ENCODE measurements around the gene TRPM6. TPM values are rescaled to one million over a fixed set of nuclear protein-coding genes. Genes with fewer than 3 reads are reported as not detected.
"Not testable (repeated sequence)": the region's sequence is repeated elsewhere in the genome, so short reads cannot be mapped to it uniquely, and the experiment has no call there.

The TRPM6 gene
- total RNA-seq, 1 experiment from 2014 or later = 0.17 TPM

GRCh38 chr9:74859786-74860185, 27.9 kb downstream of the TRPM6 start:
- no peak for DNase-seq (ENCODE audit: low spot score)

- peak; percentile 13 for DNase-seq (ENCODE audit: low spot score)
These were observed 28.8 kb downstream of the TRPM6 start for GRCh38 chr9:74858751-74859414.

- DNase-seq (ENCODE audit: low spot score) = no peak
These were observed 30.7 kb downstream of the TRPM6 start for GRCh38 chr9:74856989-74857388.

- DNase-seq (ENCODE audit: low spot score) = no peak
These were observed 32.6 kb downstream of the TRPM6 start for GRCh38 chr9:74855072-74855471.

GRCh38 chr9:74853024-74853423, 34.7 kb downstream of the TRPM6 start:
- not testable (repeated sequence) for DNase-seq (ENCODE audit: low spot score)

GRCh38 chr9:74848153-74848525, 39.6 kb downstream of the TRPM6 start:
- DNase-seq (ENCODE audit: low spot score) = peak; percentile 29

- no peak for DNase-seq (ENCODE audit: low spot score)
These were observed 40.1 kb downstream of the TRPM6 start for GRCh38 chr9:74847478-74848152.

GRCh38 chr9:74846766-74847165, 41.0 kb downstream of the TRPM6 start:
- DNase-seq (ENCODE audit: low spot score) = peak; percentile 31

- no peak for DNase-seq (ENCODE audit: low spot score)
These were observed 49.4 kb downstream of the TRPM6 start for GRCh38 chr9:74838351-74838750.

- peak; percentile 37 for DNase-seq (ENCODE audit: low spot score)
These were observed 63.1 kb downstream of the TRPM6 start for GRCh38 chr9:74824654-74825053.

- DNase-seq (ENCODE audit: low spot score) = no peak
These were observed 66.1 kb downstream of the TRPM6 start for GRCh38 chr9:74821636-74822035.

- no peak for DNase-seq (ENCODE audit: low spot score)
These were observed 69.9 kb downstream of the TRPM6 start for GRCh38 chr9:74817816-74818215.

GRCh38 chr9:74817281-74817810, 70.4 kb downstream of the TRPM6 start:
- no peak for DNase-seq (ENCODE audit: low spot score)

GRCh38 chr9:74810200-74810599, 77.5 kb downstream of the TRPM6 start:
- DNase-seq (ENCODE audit: low spot score) = no peak

- DNase-seq (ENCODE audit: low spot score) = peak; percentile 53
These were observed 83.7 kb downstream of the TRPM6 start for GRCh38 chr9:74804018-74804385.

GRCh38 chr9:74803376-74804017, 84.2 kb downstream of the TRPM6 start:
- DNase-seq (ENCODE audit: low spot score) = peak; percentile 25

GRCh38 chr9:74800226-74800625, 87.5 kb downstream of the TRPM6 start:
- no peak for DNase-seq (ENCODE audit: low spot score)

- DNase-seq (ENCODE audit: low spot score) = no peak
These were observed 91.9 kb downstream of the TRPM6 start for GRCh38 chr9:74795803-74796202.

GRCh38 chr9:74795081-74795480, 92.6 kb downstream of the TRPM6 start:
- DNase-seq (ENCODE audit: low spot score) = no peak

GRCh38 chr9:74784506-74784905, 103.2 kb downstream of the TRPM6 start:
- DNase-seq (ENCODE audit: low spot score) = no peak

GRCh38 chr9:74783408-74783807, 104.3 kb downstream of the TRPM6 start:
- DNase-seq (ENCODE audit: low spot score) = peak; percentile 77

- peak; percentile 54 for DNase-seq (ENCODE audit: low spot score)
These were observed 110.4 kb downstream of the TRPM6 start for GRCh38 chr9:74777136-74777879.
